AG09319 (cell line): ENCODE data around the gene KCND2.

Experiments used
- DNase-seq: peaks from one replicate; pipeline ENCODE4 v3.0.0-alpha.2; 2010; ENCODE audit warnings: low read depth; ENCODE audit errors: extremely low read depth
- CTCF ChIP-seq: IDR thresholded peaks from 2 replicates; pipeline ENCODE4 v1.5.1; 2011; ENCODE audit warnings: low read depth, mild to moderate bottlenecking, inconsistent platforms, low read length, moderate library complexity

Gene KCND2

GRCh38 chr7:120405652-120406051 is 132.7 kb downstream of the KCND2 start:
- no peak for TF ChIP-seq CTCF
- no peak for DNase-seq

- no peak for DNase-seq
- no peak for TF ChIP-seq CTCF
Measured at GRCh38 chr7:120407010-120407409, 134.0 kb downstream of the KCND2 start.

- no peak for TF ChIP-seq CTCF
- no peak for DNase-seq
Measured at GRCh38 chr7:120412139-120413050, 139.4 kb downstream of the KCND2 start.

GRCh38 chr7:120413164-120413563 is 140.2 kb downstream of the KCND2 start:
- TF ChIP-seq CTCF: no peak
- DNase-seq: no peak

- TF ChIP-seq CTCF: no peak
- DNase-seq: no peak
Measured at GRCh38 chr7:120417244-120417979, 144.4 kb downstream of the KCND2 start.

- TF ChIP-seq CTCF: no peak
- DNase-seq: no peak
Measured at GRCh38 chr7:120421151-120421651, 148.2 kb downstream of the KCND2 start.

GRCh38 chr7:120431016-120431415 is 158.0 kb downstream of the KCND2 start:
- DNase-seq: no peak
- TF ChIP-seq CTCF: no peak
